ENCODE measurements around the gene SPIRE1.
"Not testable (repeated sequence)": the region's sequence is repeated elsewhere in the genome, so short reads cannot be mapped to it uniquely, and the experiment has no call there.

Gene SPIRE1

DNA sequence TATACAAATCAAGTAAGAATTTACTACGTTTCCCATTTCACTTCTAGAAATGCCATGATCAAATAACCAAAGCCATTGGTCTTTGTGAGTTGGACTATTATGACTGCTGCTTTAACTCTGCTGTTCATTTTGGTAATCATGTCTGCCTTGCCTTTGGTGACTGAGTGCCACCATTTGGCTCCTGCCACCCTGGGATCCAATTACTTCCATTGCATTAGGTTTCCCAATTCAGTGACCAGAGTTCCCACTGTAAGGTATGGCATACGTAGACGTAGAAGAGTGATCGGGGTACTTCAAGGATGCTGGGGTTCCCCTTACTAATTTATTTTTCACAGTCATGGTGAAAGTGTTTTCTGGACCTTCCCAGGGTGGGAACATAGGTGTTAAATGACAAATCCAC, 90.1 kb downstream of the SPIRE1 start:
- no peak for TF ChIP-seq ZNF274 (IDR thresholded peaks at IDR 0.05; ENCODE audit: low read depth, low read length)
- no peak overlapping the region for H3K4me3 ChIP-seq (ENCODE audit: low read length)

DNA sequence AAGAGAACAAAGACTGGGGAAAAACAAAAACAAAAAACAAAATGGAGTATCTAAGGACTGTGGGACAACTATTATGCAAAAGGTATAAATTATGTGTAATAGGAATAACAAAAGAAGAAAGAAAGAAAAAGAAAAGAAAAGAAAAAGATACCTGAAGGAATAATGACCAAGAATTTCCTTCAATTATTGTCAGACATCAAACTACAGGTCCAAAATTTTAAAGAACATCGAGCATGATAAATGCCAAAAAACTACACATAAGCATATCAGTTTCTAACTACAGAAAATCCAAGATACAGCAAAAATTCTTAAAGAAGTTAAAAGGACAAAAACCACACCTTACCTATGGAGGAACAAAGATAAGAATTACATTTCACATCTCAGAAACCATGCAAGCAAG, 93.0 kb downstream of the SPIRE1 start:
- TF ChIP-seq ZNF274 (IDR thresholded peaks at IDR 0.05; ENCODE audit: low read depth, low read length): no peak

DNA sequence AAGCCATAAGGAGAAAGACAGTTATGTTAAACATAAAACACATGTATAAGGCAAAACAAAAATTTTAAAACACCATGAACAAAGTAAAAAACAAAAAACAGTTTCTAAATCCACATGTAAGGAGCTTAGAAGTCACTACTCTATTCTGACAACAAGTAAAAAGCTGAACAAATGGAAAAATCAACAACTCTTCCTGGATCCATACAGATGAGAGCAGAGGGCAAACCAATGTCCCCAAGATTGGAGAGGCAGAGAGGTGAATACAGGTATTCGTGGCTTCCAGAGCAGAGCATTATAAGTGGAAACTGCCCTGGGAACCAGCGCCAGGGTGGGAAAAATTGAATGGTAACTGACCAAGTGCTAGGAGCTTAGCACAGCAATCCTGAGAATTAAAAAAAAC, 93.5 kb downstream of the SPIRE1 start:
- TF ChIP-seq ZNF274 (IDR thresholded peaks at IDR 0.05; ENCODE audit: low read depth, low read length): no peak
- H3K4me3 ChIP-seq (ENCODE audit: low read length): no peak overlapping the region

More for the DNA sequence above, 93.0 kb downstream of the SPIRE1 start:
- H3K4me3 ChIP-seq (ENCODE audit: low read length): no peak overlapping the region

DNA sequence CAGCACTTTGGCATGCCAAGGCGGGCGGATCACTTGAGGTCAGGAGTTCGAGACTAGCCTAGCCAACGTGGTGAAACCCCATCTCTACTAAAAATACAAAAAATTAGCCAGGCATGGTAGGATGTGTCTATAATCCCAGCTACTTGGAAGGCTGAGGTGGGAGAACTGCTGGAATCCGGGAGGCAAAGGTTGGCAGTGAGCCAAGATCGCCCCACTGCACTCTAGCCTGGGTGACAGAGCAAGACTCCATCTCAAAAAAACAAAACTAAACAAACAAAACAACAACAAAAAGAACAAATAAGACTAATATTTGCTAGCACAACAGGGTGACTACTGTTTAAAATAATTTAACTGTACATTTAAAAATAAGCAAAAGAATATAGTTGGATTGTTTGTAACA, 97.3 kb downstream of the SPIRE1 start:
- not testable (repeated sequence) for H3K4me3 ChIP-seq (ENCODE audit: low read length)

DNA sequence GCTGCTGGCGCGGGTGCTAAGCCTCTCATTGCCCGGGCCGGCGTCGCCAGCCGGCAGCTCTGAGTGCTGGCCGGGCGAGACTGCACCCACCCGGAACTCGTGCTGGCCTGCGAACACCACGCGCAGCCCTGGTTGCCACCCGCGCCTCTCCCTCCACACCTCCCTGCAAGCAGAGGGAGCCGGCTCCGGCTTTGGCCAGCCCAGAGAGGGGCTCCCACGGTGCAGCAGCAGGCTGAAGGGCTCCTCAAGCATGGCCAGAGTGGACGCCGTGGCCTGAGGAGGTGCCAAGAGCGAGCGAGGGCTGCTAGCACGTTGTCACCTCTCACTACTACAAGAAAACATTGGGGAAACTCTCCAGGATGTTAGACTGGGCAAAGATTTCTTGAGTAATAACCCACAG, 98.6 kb downstream of the SPIRE1 start:
- TF ChIP-seq ZNF274 (IDR thresholded peaks at IDR 0.05; ENCODE audit: low read depth, low read length): no peak
- H3K4me3 ChIP-seq (ENCODE audit: low read length): no peak overlapping the region

DNA sequence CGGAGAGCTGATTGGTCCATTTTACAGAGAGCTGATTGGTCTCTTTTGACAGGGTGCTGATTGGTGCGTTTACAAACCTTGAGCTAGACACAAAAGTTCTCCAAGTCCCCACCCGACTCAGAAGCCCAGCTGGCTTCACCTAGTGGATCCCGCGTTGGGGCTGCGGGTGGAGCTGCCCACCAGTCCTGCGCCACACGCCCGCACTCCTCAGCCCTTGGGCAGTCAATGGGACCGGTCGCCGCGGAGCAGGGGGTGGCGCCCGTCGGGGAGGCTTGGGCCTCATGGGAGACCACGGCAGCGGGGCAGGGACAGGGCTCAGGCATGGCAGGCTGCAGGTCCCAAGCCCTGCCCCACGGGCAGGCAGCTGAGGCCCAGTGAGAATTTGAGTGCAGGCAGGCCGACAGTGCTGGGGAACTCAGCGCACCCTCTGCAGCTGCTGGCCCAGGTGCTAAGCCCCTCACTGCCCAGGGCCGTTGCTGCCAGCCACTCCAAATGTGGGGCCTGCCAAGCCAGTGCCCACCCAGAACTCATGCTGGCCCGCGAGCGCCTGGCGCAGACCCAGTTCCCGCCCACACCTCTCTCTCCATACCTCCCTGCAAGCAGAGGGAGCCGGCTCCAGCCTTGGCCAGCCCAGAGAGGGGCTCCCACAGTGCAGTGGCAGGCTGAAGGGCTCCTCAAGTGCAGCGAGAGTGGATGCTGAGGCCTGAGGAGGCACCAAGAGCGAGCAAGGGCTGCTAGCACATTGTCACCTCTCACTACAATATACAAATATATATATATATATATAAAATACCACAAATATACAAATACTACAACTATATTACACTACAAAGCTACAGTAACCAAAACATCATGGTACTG, 100.7 kb downstream of the SPIRE1 start:
- TF ChIP-seq ZNF274 (IDR thresholded peaks at IDR 0.05; ENCODE audit: low read depth, low read length): no peak
- H3K4me3 ChIP-seq (ENCODE audit: low read length): no peak overlapping the region

DNA sequence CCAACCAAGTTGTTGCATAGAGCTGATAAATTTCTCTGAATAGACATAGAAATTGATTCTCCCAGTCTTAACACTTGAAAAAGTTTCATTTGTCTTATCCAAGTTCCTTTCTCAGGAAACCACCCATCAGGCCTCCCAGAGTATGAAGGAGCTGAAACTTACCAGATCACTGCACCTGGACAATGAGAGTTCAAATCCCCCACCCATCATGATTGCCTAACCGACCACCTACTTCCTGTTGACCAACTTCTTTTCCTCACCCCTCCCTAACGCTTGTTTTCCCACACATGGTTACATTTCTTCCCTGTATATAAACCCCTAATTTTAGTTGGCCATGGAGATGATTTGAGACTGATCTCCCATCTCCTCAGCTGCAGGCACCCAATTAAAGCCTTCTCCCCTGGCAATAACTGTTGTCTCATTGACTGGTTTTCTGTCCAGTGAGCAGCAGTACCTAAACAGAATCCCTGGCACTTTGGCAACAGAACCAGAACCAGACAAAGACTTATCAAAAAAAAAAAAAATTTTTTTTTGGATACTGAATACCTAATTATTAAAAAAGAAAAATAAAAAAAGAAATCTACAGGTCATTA, 103.0 kb downstream of the SPIRE1 start:
- TF ChIP-seq ZNF274 (IDR thresholded peaks at IDR 0.05; ENCODE audit: low read depth, low read length): no peak
- H3K4me3 ChIP-seq (ENCODE audit: low read length): no peak overlapping the region

DNA sequence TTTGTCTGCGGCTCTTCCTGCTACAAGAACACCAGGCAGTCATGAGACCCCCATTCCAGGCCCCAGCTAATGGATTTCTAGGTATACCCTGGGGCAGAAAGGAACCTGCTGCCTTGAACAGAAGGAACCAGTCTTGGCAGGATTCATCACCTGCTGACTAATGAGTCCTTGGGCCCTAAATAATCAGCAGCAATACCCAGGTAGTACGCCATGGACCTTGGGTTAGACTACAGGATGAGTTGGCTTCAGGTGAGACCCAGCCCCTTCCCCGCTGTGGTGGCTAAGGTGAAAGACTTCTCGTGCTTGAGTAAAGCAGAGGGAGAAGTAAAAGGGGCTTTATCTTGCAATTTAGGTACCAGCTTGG, 105.0 kb downstream of the SPIRE1 start:
- no peak overlapping the region for H3K4me3 ChIP-seq (ENCODE audit: low read length)
- no peak for TF ChIP-seq ZNF274 (IDR thresholded peaks at IDR 0.05; ENCODE audit: low read depth, low read length)

DNA sequence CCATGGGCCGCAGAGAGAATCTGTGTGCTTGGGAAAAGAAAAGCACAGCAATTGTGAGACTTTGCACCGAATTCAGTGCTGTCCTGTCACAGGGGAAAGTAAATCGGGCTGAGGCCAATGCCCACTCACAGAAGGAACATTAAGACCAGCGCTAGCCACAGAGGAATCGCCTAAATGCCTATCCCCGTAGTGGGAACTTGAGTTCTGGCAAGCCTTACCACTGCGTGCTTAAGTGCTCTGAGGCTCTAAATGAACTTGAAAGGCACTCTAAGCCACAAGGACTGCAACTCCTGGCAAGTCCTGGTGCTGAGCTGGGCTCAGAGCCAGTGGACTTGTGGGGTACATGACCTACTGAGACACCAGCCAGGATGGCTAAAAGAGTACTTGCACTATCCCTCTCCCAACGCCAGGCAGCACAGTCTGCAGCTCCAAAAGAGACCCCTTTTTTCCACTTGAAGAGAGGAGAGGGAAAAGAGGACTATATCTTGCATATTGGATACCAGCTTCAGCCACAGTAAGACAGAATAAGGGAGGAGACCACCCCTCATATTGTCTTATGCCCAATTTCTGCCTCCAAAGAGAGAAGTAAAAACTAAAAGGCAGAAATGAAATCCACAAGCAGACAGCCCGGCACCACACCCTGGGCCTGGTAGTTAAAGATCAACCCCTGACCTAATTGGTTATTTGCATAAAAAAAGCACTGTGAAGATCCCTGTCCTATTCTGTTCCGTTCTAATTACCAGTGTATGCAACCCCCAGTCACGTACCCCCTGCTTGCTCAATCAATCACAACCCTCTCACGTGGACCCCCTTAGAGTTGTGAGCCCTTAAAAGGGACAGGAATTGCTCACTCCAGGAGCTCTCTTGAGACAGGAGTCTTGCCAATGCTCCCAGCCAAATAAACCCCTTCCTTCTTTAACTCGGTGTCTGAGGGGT, 105.7 kb downstream of the SPIRE1 start:
- not testable (repeated sequence) for H3K4me3 ChIP-seq (ENCODE audit: low read length)

DNA sequence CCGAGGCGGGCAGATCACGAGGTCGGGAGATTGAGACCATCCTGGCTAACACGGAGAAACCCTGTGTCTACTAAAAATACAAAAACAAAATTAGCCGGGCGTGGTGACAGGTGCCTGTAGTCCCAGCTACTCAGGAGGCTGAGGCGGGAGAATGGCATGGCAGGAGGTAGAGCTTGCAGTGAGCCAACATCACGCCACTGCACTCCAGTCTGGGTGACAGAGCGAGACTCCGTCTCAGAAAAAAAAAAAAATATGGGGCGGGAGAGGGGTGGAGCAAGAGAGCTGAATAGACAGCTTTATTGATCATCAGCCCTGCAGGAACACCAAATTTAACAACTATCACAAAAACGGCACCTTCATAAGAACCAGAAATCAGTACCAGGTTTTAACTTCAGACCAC, 106.4 kb downstream of the SPIRE1 start:
- H3K4me3 ChIP-seq (ENCODE audit: low read length): not testable (repeated sequence)

DNA sequence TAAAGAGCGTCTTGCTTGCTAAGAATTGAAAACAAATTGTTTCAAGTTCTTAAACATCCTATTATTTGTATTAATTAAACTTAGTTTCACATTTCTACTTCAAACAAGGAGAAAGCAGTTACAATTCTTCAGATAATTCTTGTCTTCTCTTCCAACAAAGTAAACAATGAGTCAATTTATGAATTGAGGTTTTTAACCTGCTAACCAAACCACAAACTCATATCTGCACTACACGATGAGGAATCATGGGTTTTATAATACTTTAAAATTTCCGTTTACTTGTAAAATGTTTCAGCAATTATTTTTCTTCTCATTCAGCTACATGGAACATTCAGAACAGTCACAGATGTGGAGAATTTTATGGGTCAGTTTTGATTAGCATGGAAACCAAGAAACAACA, 114.2 kb downstream of the SPIRE1 start:
- TF ChIP-seq ZNF274 (IDR thresholded peaks at IDR 0.05; ENCODE audit: low read depth, low read length): no peak
- no peak overlapping the region for H3K4me3 ChIP-seq (ENCODE audit: low read length)

DNA sequence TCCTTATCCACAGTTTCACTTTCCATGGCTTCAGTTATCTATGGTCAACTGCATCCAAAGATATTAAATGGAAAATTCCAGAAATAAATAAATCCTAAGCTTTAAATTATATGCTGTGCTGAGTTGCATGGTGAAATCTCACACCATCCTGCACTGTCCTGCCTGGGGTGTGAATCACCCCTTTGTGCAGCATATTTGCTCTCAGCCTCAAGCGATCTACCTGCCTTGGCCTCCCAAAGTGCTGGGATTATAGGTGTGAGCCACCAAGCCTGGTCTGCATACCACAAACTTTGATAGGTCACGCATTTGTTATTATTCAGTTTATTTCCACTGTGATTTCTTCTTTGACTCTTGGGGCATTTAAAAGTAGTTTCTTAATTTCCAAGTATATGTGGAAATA, 117.2 kb downstream of the SPIRE1 start:
- no peak overlapping the region for H3K4me3 ChIP-seq (ENCODE audit: low read length)
- TF ChIP-seq ZNF274 (IDR thresholded peaks at IDR 0.05; ENCODE audit: low read depth, low read length): no peak

DNA sequence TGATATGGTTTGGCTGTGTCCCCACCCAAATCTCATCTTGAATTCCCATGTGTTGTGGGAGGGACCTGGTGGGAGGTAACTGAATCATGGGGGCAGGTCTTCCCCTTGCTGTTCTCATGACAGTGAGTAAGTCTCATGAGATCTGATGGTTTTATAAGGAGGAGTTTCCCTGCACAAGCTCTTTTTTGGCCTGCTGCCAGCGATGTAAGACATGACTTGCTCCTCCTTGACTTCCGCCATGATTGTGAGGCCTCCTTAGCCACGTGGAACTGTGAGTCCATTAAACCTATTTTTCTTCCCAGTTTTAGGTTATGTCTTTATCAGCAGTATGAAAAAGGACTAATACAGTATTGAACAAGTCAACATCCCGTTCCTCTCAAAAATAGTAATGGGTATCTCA, 118.7 kb downstream of the SPIRE1 start:
- H3K4me3 ChIP-seq (ENCODE audit: low read length): not testable (repeated sequence)

DNA sequence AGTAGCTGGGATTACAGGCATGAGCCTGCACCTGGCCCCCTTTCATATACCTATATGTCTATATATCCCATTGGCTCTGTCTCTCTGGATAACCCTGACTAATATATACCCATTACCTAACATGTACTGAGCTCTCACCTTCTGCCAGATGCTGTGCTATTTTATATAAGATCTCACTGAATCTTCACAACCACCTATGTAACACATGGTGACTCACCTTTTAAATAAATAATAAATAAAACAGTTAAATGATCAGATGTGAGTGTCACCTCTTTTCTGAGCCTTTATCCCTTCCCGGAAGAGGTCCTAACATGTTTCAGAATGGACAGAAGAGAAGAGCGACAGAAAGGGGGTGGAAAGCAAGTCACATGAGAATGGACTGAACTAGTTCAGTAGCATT, 123.1 kb downstream of the SPIRE1 start:
- no peak for TF ChIP-seq ZNF274 (IDR thresholded peaks at IDR 0.05; ENCODE audit: low read depth, low read length)

DNA sequence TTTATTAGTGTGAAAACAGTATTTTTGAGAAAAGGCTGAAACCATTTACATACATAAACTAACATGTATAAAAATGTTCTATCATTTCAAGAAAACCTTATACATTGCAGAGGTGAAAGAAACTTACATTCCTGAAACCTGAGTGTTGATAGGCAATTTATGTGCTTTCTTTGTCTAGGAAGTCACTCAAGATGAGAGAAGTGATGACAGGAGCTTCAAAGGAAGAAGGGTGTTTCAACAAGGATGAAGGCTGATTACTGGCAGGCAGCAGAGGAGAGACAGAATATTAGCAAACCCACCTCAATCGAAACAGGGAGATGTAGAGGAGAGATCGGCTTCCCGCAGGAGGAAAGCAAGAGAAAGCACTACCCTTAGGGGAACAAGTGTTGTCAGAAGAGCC, 125.2 kb downstream of the SPIRE1 start:
- H3K4me3 ChIP-seq (ENCODE audit: low read length): no peak overlapping the region
- no peak for TF ChIP-seq ZNF274 (IDR thresholded peaks at IDR 0.05; ENCODE audit: low read depth, low read length)

More for the DNA sequence above, 123.1 kb downstream of the SPIRE1 start:
- no peak overlapping the region for H3K4me3 ChIP-seq (ENCODE audit: low read length)

Data from GM08714 (cell line).